Retina (tissue), 1 donor: ENCODE results near the gene ZNF500.

Experiments used
- DNase-seq: peaks from one replicate; pipeline ENCODE4 v3.0.0-alpha.2; 2016

The ZNF500 gene

GRCh38 chr16:4700997-4701743 is 65.8 kb downstream of the ZNF500 start:
- no peak for DNase-seq

- no peak for DNase-seq
Measured at GRCh38 chr16:4700380-4700996, 66.5 kb downstream of the ZNF500 start.

DNA sequence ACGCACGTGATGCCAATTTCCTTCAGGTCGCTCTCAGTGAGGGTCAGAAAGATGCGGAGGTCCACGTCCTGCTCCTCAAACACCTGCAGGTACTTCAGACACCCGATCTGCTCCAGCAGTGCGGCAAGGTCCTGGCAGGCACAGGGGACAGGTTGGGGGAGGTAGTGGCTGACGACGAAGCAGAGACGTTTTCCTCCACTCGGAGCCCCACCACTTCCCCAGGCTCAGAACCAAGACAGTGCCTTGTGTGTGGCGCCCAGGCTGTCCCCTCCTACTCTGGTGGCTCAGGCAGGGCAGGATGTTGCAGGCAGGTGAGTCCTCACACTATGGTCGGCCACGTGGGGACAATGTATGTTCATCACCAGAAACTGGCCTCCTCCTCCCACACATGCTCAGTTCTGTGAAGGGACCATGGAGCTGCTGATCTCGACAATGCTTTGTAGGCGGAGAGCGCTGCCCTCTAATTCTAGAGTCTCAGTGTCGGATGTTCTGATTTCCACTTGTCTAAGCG is 67.9 kb downstream of the ZNF500 start:
- no peak for DNase-seq

DNA sequence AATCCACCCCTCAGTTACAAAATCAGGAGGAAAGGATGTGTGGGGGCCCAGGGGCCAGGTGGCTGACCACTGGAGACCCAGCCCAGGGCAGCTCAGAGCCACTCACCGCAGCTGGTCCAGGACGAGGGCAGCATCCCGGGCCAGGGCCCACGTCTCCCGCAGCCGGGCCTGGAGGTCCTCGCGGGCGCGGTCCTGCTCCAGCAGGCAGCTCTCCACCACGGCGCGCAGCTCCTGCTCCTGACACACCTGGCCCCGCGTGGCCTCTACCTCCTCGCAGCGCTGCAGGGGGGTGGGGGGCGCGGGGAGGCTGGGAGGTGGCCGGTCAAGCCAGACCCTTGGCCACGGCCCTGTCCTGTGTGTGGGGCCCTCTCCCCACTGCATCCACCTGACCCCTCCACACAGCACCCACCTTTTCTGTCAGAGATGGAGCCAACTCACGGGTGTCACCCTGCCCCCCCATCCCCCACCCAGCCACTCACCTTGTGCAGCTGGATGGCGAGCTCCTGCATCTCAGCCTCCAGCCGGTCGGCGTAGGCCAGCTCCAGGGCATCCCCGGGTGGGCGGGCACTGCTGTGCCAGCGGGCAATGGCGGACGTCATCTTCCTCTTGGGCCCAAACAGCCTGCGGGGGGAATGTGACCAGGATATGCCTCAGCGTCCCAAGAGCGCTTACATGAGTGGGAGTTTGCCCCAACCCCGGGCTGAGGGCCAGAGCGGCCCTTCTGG is 68.5 kb downstream of the ZNF500 start:
- DNase-seq, result no peak
